PC-3 (cell line): ENCODE data around the gene IL1R2.

Source experiments
- EZH2 ChIP-seq: fragments of 300-600 bp; sonication (generic); IDR thresholded peaks from one replicate; pipeline ENCODE4 v1.6.1; 2017; ENCODE audit warnings: antibody characterized with exemption, mild to moderate bottlenecking, low read length; ENCODE audit not compliant: unreplicated experiment
- EZH2phosphoT487 ChIP-seq: fragments of 300-600 bp; sonication (generic); IDR thresholded peaks from 2 replicates; pipeline ENCODE4 v1.6.1; 2018; ENCODE audit warnings: mild to moderate bottlenecking, antibody characterized with exemption, low read length, borderline replicate concordance
- TF ChIP-seq, protein P1 (sequence below): fragments of 300-600 bp; sonication (generic); conservative IDR thresholded peaks from 2 replicates; pipeline ENCODE4 v1.5.1; 2017; ENCODE audit warnings: antibody characterized with exemption, low read depth, mild to moderate bottlenecking, low read length

DNA sequence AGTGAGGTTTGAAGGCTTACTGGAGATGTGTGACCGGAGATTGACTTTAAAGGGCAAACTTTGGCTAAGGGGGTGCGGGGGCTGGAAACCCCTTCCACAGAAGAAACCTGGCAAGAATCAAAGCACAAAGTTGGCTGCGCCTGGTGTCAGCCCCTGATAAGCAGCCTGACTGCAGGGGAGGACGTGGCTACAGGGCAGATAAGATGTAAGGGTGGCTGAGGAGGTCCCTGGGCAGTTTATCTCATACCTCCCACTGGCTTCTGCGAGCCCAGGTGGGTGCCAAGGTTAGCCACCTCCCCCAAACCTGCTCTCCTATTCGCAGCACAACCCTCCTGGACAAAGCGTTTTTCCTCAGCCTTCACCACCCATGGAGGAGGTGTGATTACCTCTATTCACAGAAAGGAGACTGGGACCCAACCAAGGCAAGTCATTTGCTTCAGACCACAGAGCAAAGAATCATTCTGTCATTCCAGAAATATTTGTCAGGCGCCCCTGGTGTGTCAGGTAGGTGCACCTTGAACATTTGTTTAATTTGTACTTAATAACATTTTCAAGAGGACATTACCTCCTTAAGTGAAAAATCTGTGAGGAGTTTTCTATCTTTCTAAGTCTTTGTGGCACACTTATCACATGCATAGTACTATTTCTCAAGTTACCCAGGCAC, 77.7 kb downstream of the IL1R2 start:
- TF ChIP-seq, protein P1, sequence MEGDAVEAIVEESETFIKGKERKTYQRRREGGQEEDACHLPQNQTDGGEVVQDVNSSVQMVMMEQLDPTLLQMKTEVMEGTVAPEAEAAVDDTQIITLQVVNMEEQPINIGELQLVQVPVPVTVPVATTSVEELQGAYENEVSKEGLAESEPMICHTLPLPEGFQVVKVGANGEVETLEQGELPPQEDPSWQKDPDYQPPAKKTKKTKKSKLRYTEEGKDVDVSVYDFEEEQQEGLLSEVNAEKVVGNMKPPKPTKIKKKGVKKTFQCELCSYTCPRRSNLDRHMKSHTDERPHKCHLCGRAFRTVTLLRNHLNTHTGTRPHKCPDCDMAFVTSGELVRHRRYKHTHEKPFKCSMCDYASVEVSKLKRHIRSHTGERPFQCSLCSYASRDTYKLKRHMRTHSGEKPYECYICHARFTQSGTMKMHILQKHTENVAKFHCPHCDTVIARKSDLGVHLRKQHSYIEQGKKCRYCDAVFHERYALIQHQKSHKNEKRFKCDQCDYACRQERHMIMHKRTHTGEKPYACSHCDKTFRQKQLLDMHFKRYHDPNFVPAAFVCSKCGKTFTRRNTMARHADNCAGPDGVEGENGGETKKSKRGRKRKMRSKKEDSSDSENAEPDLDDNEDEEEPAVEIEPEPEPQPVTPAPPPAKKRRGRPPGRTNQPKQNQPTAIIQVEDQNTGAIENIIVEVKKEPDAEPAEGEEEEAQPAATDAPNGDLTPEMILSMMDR, result no peak
- TF ChIP-seq EZH2 (no peak), EZH2phosphoT487 (no peak)
